H54 (cell line): Measurements from ENCODE around the gene NFXL1.

Experiments
- DNase-seq: peaks from one replicate; pipeline ENCODE4 v3.0.0; 2011; ENCODE audit warnings: low spot score, mixed read lengths; ENCODE audit not compliant: insufficient read length
- FAIRE-seq: peaks from 3 replicates; lab custom pipeline; 2011; peaks lifted over from hg19 to GRCh38; lab: Jason Lieb, UNC
- POLR2A ChIP-seq: IDR thresholded peaks from 2 replicates; pipeline ENCODE4 v1.6.1; 2011; ENCODE audit warnings: low read depth, mild to moderate bottlenecking, low read length

The NFXL1 gene

DNA sequence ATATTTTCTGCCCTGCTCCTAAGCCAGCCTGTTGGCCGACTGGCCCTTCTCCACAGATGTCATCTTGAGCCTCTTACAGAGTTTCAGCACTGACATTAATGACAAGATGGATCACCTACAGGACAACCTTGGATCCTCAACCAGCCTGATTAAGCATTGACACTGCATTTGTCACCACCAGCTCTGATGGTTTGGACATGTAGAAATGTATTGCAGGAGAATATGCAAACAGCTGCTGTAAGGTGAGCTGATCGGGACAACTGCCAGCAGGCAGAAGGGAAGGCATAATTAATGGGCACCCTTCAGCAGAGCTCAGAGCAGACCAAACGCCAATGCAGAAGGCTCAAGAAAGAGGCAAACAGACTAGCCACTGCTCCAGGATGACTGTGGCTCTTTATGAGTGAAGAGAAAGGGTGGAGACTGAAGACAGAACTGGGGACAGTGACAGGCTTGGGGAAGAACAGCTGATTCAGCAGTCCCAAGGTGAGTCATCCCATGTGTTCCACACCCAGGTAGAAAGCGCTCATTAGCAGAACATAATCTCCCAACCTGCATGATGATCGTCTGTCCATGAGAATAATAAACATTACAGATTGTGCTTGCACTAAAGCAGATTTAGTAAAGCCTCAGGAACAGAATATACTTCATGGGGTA, 83.2 kb downstream of the NFXL1 start:
- FAIRE-seq = no peak
- TF ChIP-seq POLR2A = no peak
- DNase-seq = no peak

GRCh38 chr4:47830265-47831025, 83.9 kb downstream of the NFXL1 start:
- DNase-seq = no peak
- TF ChIP-seq POLR2A = no peak
- FAIRE-seq = no peak

GRCh38 chr4:47829438-47829837, 84.9 kb downstream of the NFXL1 start:
- DNase-seq (no peak), FAIRE-seq (no peak)
- no peak for TF ChIP-seq POLR2A

DNA sequence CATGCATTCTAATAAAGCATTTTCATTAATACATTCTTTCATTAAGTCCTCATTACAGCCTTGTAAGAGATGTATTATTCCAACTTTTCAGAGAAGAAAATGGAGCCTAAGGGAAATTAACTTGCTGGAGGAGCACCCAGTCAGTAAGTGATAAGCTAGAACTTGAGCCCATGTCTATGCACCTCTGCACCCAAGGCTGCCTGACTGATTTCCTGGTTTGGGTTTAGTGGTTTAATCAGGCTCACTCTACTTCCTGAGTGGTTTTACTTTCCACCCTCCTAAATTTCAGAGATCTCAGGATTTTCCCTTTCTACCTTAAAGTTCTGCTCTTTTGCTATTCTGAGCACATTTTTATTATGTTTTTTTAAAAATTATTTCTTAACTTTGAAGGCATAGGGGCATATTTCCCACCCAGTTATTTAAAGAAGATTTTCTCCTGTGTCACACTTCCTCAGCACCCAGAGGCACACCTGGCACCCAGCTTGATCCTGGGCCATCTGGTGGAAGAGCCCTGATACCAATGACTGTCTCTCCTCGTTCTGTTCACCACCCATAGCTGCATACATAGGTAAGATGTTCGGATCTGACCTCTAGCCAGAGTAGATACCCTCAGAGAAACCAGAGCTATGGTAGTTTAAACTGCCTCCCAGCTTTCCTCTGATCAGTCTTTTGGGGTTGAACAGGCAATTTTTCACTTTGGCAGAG, 86.9 kb downstream of the NFXL1 start:
- DNase-seq (no peak), FAIRE-seq (no peak)
- no peak for TF ChIP-seq POLR2A

- no peak for FAIRE-seq
- no peak for DNase-seq
- TF ChIP-seq POLR2A = no peak
Observed at GRCh38 chr4:47824840-47825239, 89.5 kb downstream of the NFXL1 start.

DNA sequence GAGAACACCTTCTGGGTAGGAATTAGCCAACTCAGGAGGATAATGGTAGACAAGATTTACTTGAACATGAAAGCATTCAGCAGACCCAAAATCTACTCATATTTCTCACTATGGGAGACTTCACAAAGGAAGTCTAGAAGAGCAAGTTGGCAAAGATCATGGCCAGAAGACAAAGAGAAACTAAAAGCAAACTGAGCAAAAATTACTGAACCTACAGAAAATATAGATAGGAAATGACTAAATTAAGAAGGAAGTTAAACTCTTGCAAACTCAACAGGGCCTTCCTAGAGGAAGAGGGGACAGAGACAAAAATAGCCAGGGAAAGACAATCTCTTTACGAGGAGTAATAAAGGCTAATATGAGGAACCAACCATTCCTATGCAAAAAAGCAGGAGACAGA, 95.2 kb downstream of the NFXL1 start:
- no peak for TF ChIP-seq POLR2A
- no peak for DNase-seq
- no peak for FAIRE-seq

DNA sequence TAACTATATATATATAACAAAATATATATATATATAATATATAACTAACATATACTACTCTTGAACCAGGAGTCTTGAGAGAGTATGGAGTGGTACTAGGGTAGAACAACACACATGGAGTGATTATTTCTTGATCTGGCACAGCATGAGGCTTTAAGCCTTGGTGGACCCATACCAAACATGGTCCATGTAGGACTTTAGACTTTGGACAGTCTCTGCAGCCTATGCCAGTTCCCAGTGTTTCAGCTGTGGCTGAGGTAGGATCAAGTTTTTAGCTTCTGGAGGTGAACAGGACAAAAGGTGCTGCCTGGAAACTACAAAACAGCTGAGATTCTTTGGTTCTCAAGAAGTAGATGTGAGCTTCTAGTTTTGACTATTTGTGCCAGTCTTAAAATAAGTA, 97.1 kb downstream of the NFXL1 start:
- no peak for TF ChIP-seq POLR2A
- no peak for FAIRE-seq

GRCh38 chr4:47816748-47817147, 97.6 kb downstream of the NFXL1 start:
- no peak for FAIRE-seq
- no peak for TF ChIP-seq POLR2A
- no peak for DNase-seq

More for the DNA sequence above, 97.1 kb downstream of the NFXL1 start:
- no peak for DNase-seq

GRCh38 chr4:47814618-47815295, 99.6 kb downstream of the NFXL1 start:
- no peak for FAIRE-seq
- no peak for DNase-seq
- TF ChIP-seq POLR2A = no peak

DNA sequence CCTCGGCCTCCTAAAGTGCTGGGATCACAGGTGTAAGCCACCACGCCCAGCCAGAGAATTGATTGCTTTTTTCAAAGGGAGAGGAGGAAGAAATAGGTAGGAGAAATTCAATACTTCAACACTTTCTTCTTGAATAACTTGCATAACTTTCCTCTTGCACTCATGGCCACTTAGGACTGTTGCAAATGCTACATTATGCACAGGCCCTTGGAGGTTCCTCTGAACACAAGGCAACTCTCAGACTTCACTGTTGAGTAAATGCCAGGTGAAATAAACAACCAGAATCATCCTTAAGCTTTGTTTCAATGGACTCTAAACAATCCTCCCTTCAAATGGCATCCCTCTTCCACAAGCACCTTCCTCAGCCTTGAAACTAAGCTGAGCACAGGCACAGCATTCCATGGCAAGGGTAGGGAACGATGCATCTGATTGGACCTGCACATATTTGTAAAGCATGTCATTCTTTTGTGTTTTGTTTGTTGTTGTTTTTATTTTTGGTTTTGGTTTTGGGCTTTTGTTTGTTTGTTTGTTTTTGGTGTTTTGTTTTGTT, 104.7 kb downstream of the NFXL1 start:
- no peak for TF ChIP-seq POLR2A
- FAIRE-seq = no peak
- no peak for DNase-seq

DNA sequence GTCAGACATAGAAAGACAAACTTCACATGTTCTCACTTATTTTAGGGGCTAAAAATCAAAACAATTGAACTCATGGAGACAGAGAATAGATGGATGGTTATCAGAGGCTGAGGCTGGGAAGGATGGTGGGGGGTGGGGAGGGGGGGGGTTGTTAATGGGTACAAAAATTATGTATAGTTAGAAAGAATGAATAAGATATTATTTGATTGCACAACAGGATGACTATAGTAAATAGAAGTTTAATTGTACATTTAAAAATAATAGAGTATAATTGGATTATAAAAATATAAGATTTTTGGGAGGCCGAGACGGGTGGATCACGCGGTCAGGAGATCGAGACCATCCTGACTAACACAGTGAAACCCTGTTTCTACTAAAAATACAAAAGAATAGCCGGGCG, 109.8 kb downstream of the NFXL1 start:
- no peak for TF ChIP-seq POLR2A
- no peak for FAIRE-seq
- no peak for DNase-seq

GRCh38 chr4:47801481-47802002, 112.8 kb downstream of the NFXL1 start:
- no peak for FAIRE-seq
- TF ChIP-seq POLR2A = no peak
- DNase-seq = no peak

GRCh38 chr4:47798165-47798564, 116.2 kb downstream of the NFXL1 start:
- no peak for FAIRE-seq
- no peak for DNase-seq
- TF ChIP-seq POLR2A = no peak
